Body of pancreas (tissue), 4 donors: Measurements from ENCODE around the gene CDKN2B-AS1. TPM values are rescaled to one million over a fixed set of nuclear protein-coding genes. Genes with fewer than 3 reads are reported as not detected.

Source experiments
- ATAC-seq: fragments of 150-250 bp; one replicate; pipeline ENCODE4 v1.9.1; 2016
- DNase-seq, 4 donors: peaks; one replicate each; pipeline ENCODE4 v3.0.0-alpha.2; 2019
- H3K27ac ChIP-seq, 4 donors: fragments of 200-600 bp; sonication (generic); 1 replicate in 3 of 4; 2 replicates in 1 of 4; pipeline versions ENCODE4 v1.5.1 to v1.6.1; 2016 to 2019; ENCODE audit warnings: mild to moderate bottlenecking in 1 of 4, mixed read lengths in 1 of 4, moderate library complexity in 1 of 4
- H3K27me3 ChIP-seq, 2 donors: fragments of 200-600 bp; sonication (generic); one replicate each; pipeline ENCODE4 v1.6.0; 2016; ENCODE audit warnings: mild to moderate bottlenecking in 1 of 2
- H3K36me3 ChIP-seq, 2 donors: fragments of 200-600 bp; sonication (generic); replicated peaks in 1 of 2; 2 replicates each; pipeline ENCODE4 v1.5.1; 2016; ENCODE audit warnings: low read depth in 2 of 2; ENCODE audit not compliant: insufficient read depth in 1 of 2
- H3K4me1 ChIP-seq: fragments of 200-600 bp; sonication (generic); one replicate; pipeline ENCODE4 v1.6.0; 2016
- H3K4me3 ChIP-seq, 2 donors: fragments of 200-600 bp; sonication (generic); 1 replicate in 1 of 2; 2 replicates in 1 of 2; pipeline ENCODE4 v1.5.1; 2016 to 2019
- H3K9me3 ChIP-seq, 3 donors: fragments of 200-600 bp; sonication (generic); 1 replicate in 2 of 3; 2 replicates in 1 of 3; pipeline ENCODE4 v1.5.1; 2016
- POLR2A ChIP-seq, 3 donors: fragments of 450-650 bp; IDR thresholded peaks; one replicate each; pipeline ENCODE4 v1.6.1; 2016; ENCODE audit warnings: antibody characterized with exemption in 3 of 3, mild to moderate bottlenecking in 2 of 3
- WGBS, 2 donors: methylation state at CpG; one replicate each; pipeline ENCODE4 v1.1.5; 2017; 5-methylcytosine and 5-hydroxymethylcytosine counted together
- intact Hi-C: fragments of 100-400 bp; cut with DNase I; formaldehyde crosslinking; loops from one replicate; pipeline ENCODE4 v1.15.1; 2023
- total RNA-seq, 2 donors: library from RNA; depleted of rRNA; stranded (reverse); fragments of >200 nt; gene quantifications; one replicate each; pipeline ENCODE4 v1.1.0, GENCODE V29; 2016
- TF ChIP-seq, protein P1 (sequence below), 7 experiments: fragments of 450-650 bp in 4 of 7; fragments of 200-600 bp in 3 of 7; sonication (generic) in 3 of 7; IDR thresholded peaks; one replicate each; pipeline ENCODE4 v1.5.1; 2016 to 2019; ENCODE audit warnings: antibody characterized with exemption in 7 of 7

Gene CDKN2B-AS1
- total RNA-seq, 2 donors from 2014 or later = 0.26 TPM; not detected in 1

- 54 to 85% methylated on average over 9 of the region's 9 CpGs for WGBS, 2 donors
- no peaks in the 10 kb centered on the region for H3K9me3 ChIP-seq
- TF ChIP-seq POLR2A (IDR thresholded peaks at IDR 0.05) = no peak
- TF ChIP-seq, protein P1, sequence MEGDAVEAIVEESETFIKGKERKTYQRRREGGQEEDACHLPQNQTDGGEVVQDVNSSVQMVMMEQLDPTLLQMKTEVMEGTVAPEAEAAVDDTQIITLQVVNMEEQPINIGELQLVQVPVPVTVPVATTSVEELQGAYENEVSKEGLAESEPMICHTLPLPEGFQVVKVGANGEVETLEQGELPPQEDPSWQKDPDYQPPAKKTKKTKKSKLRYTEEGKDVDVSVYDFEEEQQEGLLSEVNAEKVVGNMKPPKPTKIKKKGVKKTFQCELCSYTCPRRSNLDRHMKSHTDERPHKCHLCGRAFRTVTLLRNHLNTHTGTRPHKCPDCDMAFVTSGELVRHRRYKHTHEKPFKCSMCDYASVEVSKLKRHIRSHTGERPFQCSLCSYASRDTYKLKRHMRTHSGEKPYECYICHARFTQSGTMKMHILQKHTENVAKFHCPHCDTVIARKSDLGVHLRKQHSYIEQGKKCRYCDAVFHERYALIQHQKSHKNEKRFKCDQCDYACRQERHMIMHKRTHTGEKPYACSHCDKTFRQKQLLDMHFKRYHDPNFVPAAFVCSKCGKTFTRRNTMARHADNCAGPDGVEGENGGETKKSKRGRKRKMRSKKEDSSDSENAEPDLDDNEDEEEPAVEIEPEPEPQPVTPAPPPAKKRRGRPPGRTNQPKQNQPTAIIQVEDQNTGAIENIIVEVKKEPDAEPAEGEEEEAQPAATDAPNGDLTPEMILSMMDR (IDR thresholded peaks at IDR 0.05) = no peak
- H3K4me3 ChIP-seq = no peak overlapping the region
- intact Hi-C loops = loop anchor here (10.0 kb wide), 1 partner anchor 62 kb away; no protein-coding TSS in a partner anchor
- H3K36me3 ChIP-seq = no peaks in the 10 kb centered on the region
- DNase-seq (no peak), ATAC-seq (no peak)
- H3K27me3 ChIP-seq = no peaks in the 10 kb centered on the region
- peaks cover 17% of the 10 kb centered on the region for H3K4me1 ChIP-seq
- no peak overlapping the region for H3K27ac ChIP-seq
Observed at GRCh38 chr9:21996438-21996837, 1.8 kb downstream of the CDKN2B-AS1 start.

- Histone ChIP-seq H3K4me1 (peaks cover 17% of the 10 kb centered on the region), H3K4me3 (no peak overlapping the region), H3K36me3 (no peaks in the 10 kb centered on the region), H3K9me3 (no peaks in the 10 kb centered on the region), H3K27ac (no peak overlapping the region), H3K27me3 (no peaks in the 10 kb centered on the region)
- DNase-seq (no peak), ATAC-seq (no peak)
- WGBS, 2 donors = 79 to 91% methylated on average over 5 of the region's 5 CpGs
- no peak for TF ChIP-seq POLR2A (IDR thresholded peaks at IDR 0.05)
- TF ChIP-seq, protein P1 (IDR thresholded peaks at IDR 0.05) = no peak
- intact Hi-C loops = loop anchor here (10.0 kb wide), 1 partner anchor 62 kb away; no protein-coding TSS in a partner anchor
Observed at GRCh38 chr9:21996858-21997257, 2.3 kb downstream of the CDKN2B-AS1 start.

DNA sequence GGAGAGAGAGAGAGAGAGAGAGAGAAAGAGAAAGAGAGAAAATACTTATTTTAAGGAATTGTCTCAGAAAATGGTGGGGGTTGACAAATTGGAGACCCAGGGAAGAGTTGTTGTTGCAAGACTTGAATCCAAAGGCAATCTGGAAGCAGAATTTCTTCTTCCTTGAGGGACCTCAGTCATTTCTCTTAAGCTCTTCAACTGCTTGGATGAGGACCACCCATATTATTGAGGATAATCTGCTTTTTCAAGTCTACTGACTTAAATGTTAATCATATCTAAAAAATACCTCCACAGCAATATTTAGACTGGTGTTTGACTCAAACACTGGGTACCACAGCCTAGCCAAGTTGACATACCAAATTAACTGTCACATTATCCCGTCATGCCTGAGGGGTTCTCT lies 2.9 kb downstream of the CDKN2B-AS1 start:
- ATAC-seq (no peak), DNase-seq (no peak)
- Histone ChIP-seq H3K27ac (no peak overlapping the region), H3K4me3 (no peak overlapping the region), H3K4me1 (peaks cover 17% of the 10 kb centered on the region), H3K27me3 (no peaks in the 10 kb centered on the region), H3K36me3 (no peaks in the 10 kb centered on the region), H3K9me3 (no peaks in the 10 kb centered on the region)
- intact Hi-C loops = loop anchor here (10.0 kb wide), 1 partner anchor 63 kb away; no protein-coding TSS in a partner anchor
- TF ChIP-seq, protein P1 (IDR thresholded peaks at IDR 0.05) = no peak
- TF ChIP-seq POLR2A (IDR thresholded peaks at IDR 0.05) = no peak
- WGBS, 2 donors = 76 to 80% methylated on average over 1 of the region's 1 CpG

DNA sequence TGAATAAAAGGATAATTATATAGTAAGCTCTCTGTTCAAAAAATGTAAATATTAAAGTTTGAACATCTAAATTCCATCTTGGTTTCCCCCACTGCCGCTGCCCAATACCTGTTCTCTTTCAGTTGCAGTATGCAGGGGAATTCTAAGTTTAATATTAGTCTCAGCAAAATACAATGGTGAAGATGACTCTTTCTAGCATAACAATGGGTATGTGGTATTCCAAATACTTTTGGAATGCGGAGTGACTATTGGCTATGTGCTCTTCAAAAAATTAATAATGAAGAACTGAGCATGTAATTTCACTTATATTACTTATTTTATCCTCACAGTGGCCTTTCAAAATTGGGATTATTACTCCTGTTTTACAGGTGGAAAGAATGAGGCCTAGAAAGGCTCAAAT lies 3.4 kb downstream of the CDKN2B-AS1 start:
- intact Hi-C loops = loop anchor here (10.0 kb wide), 1 partner anchor 63 kb away; no protein-coding TSS in a partner anchor
- 93 to 100% methylated on average over 2 of the region's 2 CpGs for whole genome bisulfite sequencing, 2 donors
- no peaks in the 10 kb centered on the region for H3K9me3 ChIP-seq
- peaks cover 17% of the 10 kb centered on the region for H3K4me1 ChIP-seq
- ATAC-seq (no peak), DNase-seq (no peak)
- H3K27me3 ChIP-seq = no peaks in the 10 kb centered on the region
- H3K36me3 ChIP-seq = no peaks in the 10 kb centered on the region
- H3K27ac ChIP-seq = no peak overlapping the region
- TF ChIP-seq, protein P1 (IDR thresholded peaks at IDR 0.05) = no peak
- no peak for TF ChIP-seq POLR2A (IDR thresholded peaks at IDR 0.05)
- no peak overlapping the region for H3K4me3 ChIP-seq

DNA sequence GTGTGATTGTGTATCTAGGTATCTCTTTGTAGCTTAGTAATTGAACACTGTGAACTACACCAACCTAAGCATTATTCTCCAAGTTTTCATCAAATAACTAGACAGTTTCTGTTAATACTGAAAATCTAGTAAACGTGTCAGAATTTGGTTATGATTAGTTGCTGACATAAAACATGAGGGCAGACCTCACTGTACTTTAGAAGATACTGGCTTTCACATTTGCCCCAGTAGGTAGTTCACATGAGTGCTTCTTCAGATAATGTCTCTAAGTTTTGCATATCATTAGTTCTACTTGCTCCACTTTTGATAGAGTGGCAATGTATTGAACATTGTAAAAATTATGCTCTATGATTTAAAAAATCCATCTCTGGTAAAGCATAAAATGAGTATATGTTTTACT lies 7.4 kb downstream of the CDKN2B-AS1 start:
- H3K4me1 ChIP-seq = no peaks in the 10 kb centered on the region
- no peaks in the 10 kb centered on the region for H3K36me3 ChIP-seq
- DNase-seq (no peak), ATAC-seq (no peak)
- TF ChIP-seq, protein P1 (IDR thresholded peaks at IDR 0.05) = no peak
- no peak for TF ChIP-seq POLR2A (IDR thresholded peaks at IDR 0.05)
- WGBS, 2 donors = 67 to 68% methylated on average over 1 of the region's 1 CpG
- no peaks in the 10 kb centered on the region for H3K9me3 ChIP-seq
- H3K27ac ChIP-seq = no peak overlapping the region
- H3K4me3 ChIP-seq = no peak overlapping the region
- intact Hi-C loops = no loop called here
- H3K27me3 ChIP-seq = peaks cover 0 to 7% of the 10 kb centered on the region in 2 donors
